Measurements from ENCODE around the gene RNPEP. TPM values are rescaled to one million over a fixed set of nuclear protein-coding genes. Genes with fewer than 3 reads are reported as not detected.

RNPEP gene
- total RNA-seq, 1 experiment from 2014 or later: 99.8 TPM

GRCh38 chr1:202016811-202017748, 34.6 kb downstream of the RNPEP start:
- intact Hi-C loops (cut with micrococcal nuclease; ENCODE audit: unreplicated experiment): no loop called here
- H3K27me3 ChIP-seq (ENCODE audit: control insufficient read depth, insufficient read depth, low read length): no peaks in the 10 kb centered on the region
- ATAC-seq (no peak), DNase-seq (ENCODE audit: low read depth, low spot score) (no peak)
- peak overlapping the region in 1 of 2 experiments; percentile 31; a peak in 2 of 4 replicates for H3K4me3 ChIP-seq (ENCODE audit: low read depth in 2 of 2, low read length in 2 of 2)
- no TSS peak for BruUV-seq (replicated peaks)
- TF ChIP-seq SIN3A (IDR thresholded peaks at IDR 0.05; ENCODE audit: borderline replicate concordance, insufficient read depth, low read depth, low read length) (no peak), POLR2AphosphoS5 (IDR thresholded peaks at IDR 0.05; ENCODE audit: low read depth, low read length) (no peak), CTCF (IDR thresholded peaks at IDR 0.05) (no peak), TCF7L2 (IDR thresholded peaks at IDR 0.05; ENCODE audit: low read depth, low read length) (no peak), REST (IDR thresholded peaks at IDR 0.05; ENCODE audit: insufficient read depth in 1 of 2, low read depth in 2 of 2, low read length in 1 of 2) (no peak)
- H3K9me3 ChIP-seq (ENCODE audit: control insufficient read depth, insufficient read depth, low read depth, low read length): no peaks in the 10 kb centered on the region
- CTCF ChIA-PET: interaction anchor here (1.0 kb wide), 1 partner anchor 10 kb away, joined by 3 read pairs; no protein-coding TSS in a partner anchor
- H3K4me1 ChIP-seq (ENCODE audit: control insufficient read depth, insufficient read depth, low read length): peaks cover 65% of the 10 kb centered on the region
- no peaks in the 10 kb centered on the region for H3K36me3 ChIP-seq (ENCODE audit: control insufficient read depth, insufficient read depth, low read length)
- in situ Hi-C loops (cut with HindIII; ENCODE audit: low pct_unique_long_range_greater_than_20kb, low sequenced_read_pairs): no loop called here
- peak overlapping the region; percentile 84 for H3K27ac ChIP-seq (ENCODE audit: low read length)
- POLR2A ChIA-PET: interaction anchor here (0.5 to 0.6 kb wide), 4 partner anchors 22 to 609 kb away, joined by 4 to 12 read pairs (median 5); no protein-coding TSS in a partner anchor

GRCh38 chr1:202017749-202018467, 35.5 kb downstream of the RNPEP start:
- no peak for DNase-seq (ENCODE audit: low read depth, low spot score)
- no peaks in the 10 kb centered on the region for H3K9me3 ChIP-seq (ENCODE audit: control insufficient read depth, insufficient read depth, low read depth, low read length)
- H3K27me3 ChIP-seq (ENCODE audit: control insufficient read depth, insufficient read depth, low read length): no peaks in the 10 kb centered on the region
- peaks cover 70% of the 10 kb centered on the region for H3K4me1 ChIP-seq (ENCODE audit: control insufficient read depth, insufficient read depth, low read length)
- TF ChIP-seq REST (IDR thresholded peaks at IDR 0.05; ENCODE audit: insufficient read depth in 1 of 2, low read depth in 2 of 2, low read length in 1 of 2): no peak
- 0 out of 2 replicates have a peak, but pooled peaks have one; percentile 40 for TF ChIP-seq TCF7L2 (IDR thresholded peaks at IDR 0.05; ENCODE audit: low read depth, low read length)
- 0 out of 2 replicates have a peak, but pooled peaks have one; percentile 49 for TF ChIP-seq POLR2AphosphoS5 (IDR thresholded peaks at IDR 0.05; ENCODE audit: low read depth, low read length)
- in situ Hi-C loops (cut with HindIII; ENCODE audit: low pct_unique_long_range_greater_than_20kb, low sequenced_read_pairs) (no loop called here), intact Hi-C loops (cut with micrococcal nuclease; ENCODE audit: unreplicated experiment) (no loop called here)
- POLR2A ChIA-PET: interaction anchor here (0.5 to 0.6 kb wide), 2 partner anchors 22 to 608 kb away, joined by 5 to 12 read pairs; no protein-coding TSS in a partner anchor
- CTCF ChIA-PET: interaction anchor here (1.0 kb wide), 1 partner anchor 10 kb away, joined by 3 read pairs; no protein-coding TSS in a partner anchor
- ATAC-seq: peak; percentile 67
- BruUV-seq (replicated peaks): no TSS peak
- peak overlapping the region in 1 of 2 experiments; percentile 46; a peak in 3 of 4 replicates for H3K4me3 ChIP-seq (ENCODE audit: low read depth in 2 of 2, low read length in 2 of 2)
- H3K27ac ChIP-seq (ENCODE audit: low read length): peak overlapping the region; percentile 84
- H3K36me3 ChIP-seq (ENCODE audit: control insufficient read depth, insufficient read depth, low read length): no peaks in the 10 kb centered on the region

All from Panc1 (cell line).